ENCODE measurements around the gene PNN. TPM values are rescaled to one million over a fixed set of nuclear protein-coding genes. Genes with fewer than 3 reads are reported as not detected.
A peak's percentile ranks its signal among the peaks of the same experiment; 100 is the strongest.
"Not testable (repeated sequence)": the region's sequence is repeated elsewhere in the genome, so short reads cannot be mapped to it uniquely, and the experiment has no call there.

Gene PNN
- total RNA-seq, 2 experiments from 2014 or later: 87.8 to 98.3 TPM

DNA sequence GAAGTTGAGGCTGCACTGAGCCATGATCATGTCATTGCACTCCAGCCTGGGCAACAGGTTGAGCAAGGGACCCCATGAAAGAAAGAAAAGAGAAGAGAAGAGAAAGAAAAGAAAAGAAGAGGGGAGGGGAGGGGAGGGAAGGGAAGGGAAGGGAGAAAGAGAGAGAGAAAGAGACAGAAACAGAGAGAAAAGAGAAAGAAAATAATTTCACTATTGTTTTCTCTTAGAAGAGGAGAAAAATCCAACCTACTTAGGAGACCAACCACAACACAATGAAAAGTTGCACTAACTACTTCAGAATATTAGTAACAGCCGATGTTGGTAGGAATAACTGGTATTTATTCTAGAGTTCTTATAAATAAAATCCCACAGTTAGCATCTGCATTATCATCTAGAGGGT lies 14.6 kb upstream of the PNN start:
- ChIA-PET POLR2A (interaction anchor here (0.5 kb wide), 1 partner anchor 26 kb away, joined by 3 read pairs; no protein-coding TSS in a partner anchor), CTCF (interaction anchor here (0.6 to 1.8 kb wide), 2 partner anchors 24 to 29 kb away, joined by 3 read pairs; no protein-coding TSS in a partner anchor)
- no peak for ATAC-seq
- no peak for DNase-seq
- no peak overlapping the region for H3K4me3 Mint-ChIP-seq
- H3K27ac Mint-ChIP-seq: no peak overlapping the region
- intact Hi-C loops (cut with DNase I, micrococcal nuclease): no loop called here
- no peaks in the 10 kb centered on the region for H3K27me3 Mint-ChIP-seq
- H3K9me3 Mint-ChIP-seq (ENCODE audit: low read depth): no peaks in the 10 kb centered on the region
- peaks cover 23% of the 10 kb centered on the region for H3K4me1 Mint-ChIP-seq
- peaks cover 19% of the 10 kb centered on the region for H3K36me3 Mint-ChIP-seq (ENCODE audit: low read depth)

DNA sequence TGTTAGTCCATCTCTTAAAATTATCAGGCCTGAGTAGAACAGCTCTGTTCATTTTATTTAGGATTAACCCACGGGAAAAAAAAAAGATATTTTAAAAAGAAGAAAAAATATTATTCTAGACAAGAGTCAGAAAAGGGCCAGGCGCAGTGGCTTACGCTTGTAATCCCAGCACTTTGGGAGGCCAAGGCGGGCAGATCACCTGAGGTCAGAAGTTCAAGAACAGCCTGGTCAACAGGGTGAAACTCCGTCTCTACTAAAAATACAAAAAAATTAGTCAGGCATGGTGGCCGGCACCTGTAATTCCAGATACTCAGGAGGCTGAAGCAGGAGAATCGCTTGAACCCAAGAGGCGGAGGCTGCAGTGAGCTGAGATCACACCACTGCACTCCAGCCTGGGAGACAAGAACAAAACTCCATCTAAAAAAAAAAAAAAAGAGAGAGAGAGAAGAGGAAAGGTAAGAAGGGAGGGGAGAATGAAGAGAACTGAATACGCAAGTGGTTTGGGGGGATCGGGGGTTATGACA lies 7.2 kb upstream of the PNN start:
- intact Hi-C loops (cut with DNase I, micrococcal nuclease); DNase-seq; ATAC-seq; H3K36me3 Mint-ChIP-seq (ENCODE audit: low read depth); H3K9me3 Mint-ChIP-seq (ENCODE audit: low read depth); H3K27me3 Mint-ChIP-seq: not testable (repeated sequence)
- ChIA-PET CTCF (interaction anchor here (0.6 kb wide), 1 partner anchor 204 kb away, joined by 3 read pairs; no protein-coding TSS in a partner anchor), POLR2A (interaction anchor here (0.6 kb wide), 2 partner anchors 20 to 224 kb away, joined by 3 to 5 read pairs; no protein-coding TSS in a partner anchor)
- Mint-ChIP-seq H3K4me3 (peak overlapping the region; percentile 87), H3K4me1 (peaks cover 44% of the 10 kb centered on the region), H3K27ac (peak overlapping the region; percentile 71)

DNA sequence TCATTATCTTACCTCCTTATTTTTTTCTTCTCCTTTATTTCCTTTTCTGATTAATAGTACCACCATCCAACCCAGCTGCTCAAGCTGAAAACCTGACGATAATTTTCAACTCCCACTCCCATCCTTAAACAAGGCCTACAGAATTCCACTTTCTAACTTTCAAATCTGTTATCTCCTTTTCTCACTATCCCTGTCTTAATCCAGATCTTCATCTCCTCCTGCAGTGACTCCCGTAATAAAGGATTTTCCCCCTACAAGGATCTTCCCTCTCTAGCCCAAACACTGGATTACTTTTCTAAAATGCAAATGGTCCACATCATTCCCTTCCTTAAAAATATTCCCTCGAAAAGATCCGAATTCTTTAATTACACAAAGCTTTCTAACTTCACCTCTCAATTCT lies 6.5 kb upstream of the PNN start:
- Mint-ChIP-seq H3K27me3 (no peaks in the 10 kb centered on the region), H3K4me3 (peak overlapping the region; percentile 87), H3K36me3 (ENCODE audit: low read depth) (peaks cover 6% of the 10 kb centered on the region), H3K4me1 (peaks cover 45% of the 10 kb centered on the region), H3K27ac (peak overlapping the region; percentile 71), H3K9me3 (ENCODE audit: low read depth) (no peaks in the 10 kb centered on the region)
- POLR2A ChIA-PET: no interaction called here
- intact Hi-C loops (cut with DNase I, micrococcal nuclease): no loop called here
- DNase-seq (no peak), ATAC-seq (no peak)
- CTCF ChIA-PET: no interaction called here

DNA sequence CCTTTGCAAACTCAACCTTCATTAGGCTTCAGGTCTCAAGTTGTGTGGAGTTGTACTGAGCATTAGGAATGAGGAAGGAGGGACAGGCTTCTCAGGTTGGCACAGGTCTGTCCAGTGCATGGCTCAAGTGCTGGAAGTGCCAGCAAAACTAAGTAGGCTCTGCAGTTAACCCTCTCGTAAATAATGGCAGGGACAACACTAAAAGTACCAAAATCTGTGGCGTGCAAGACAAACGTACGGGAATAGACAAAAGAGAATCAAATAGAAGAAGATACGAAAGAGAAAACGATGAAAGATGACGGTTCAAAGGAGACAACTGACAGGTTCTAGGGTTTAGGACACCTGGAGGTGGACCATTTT lies 5.5 kb upstream of the PNN start:
- POLR2A ChIA-PET: interaction anchor here (1.2 to 1.7 kb wide), 6 partner anchors 12 to 263 kb away, joined by 6 to 18 read pairs (median 9); partner anchors contain the start of gene FBXO33
- H3K27ac Mint-ChIP-seq: peak overlapping the region; percentile 89
- DNase-seq (no peak), ATAC-seq (no peak)
- H3K27me3 Mint-ChIP-seq: no peaks in the 10 kb centered on the region
- intact Hi-C loops (cut with DNase I, micrococcal nuclease): no loop called here
- H3K36me3 Mint-ChIP-seq (ENCODE audit: low read depth): peaks cover 6% of the 10 kb centered on the region
- H3K4me1 Mint-ChIP-seq: peaks cover 48% of the 10 kb centered on the region
- CTCF ChIA-PET: interaction anchor here (1.0 to 1.4 kb wide), 5 partner anchors 35 to 263 kb away, joined by 3 to 4 read pairs (median 4); partner anchors contain the start of gene FBXO33
- H3K9me3 Mint-ChIP-seq (ENCODE audit: low read depth): no peaks in the 10 kb centered on the region
- H3K4me3 Mint-ChIP-seq: peak overlapping the region; percentile 87

DNA sequence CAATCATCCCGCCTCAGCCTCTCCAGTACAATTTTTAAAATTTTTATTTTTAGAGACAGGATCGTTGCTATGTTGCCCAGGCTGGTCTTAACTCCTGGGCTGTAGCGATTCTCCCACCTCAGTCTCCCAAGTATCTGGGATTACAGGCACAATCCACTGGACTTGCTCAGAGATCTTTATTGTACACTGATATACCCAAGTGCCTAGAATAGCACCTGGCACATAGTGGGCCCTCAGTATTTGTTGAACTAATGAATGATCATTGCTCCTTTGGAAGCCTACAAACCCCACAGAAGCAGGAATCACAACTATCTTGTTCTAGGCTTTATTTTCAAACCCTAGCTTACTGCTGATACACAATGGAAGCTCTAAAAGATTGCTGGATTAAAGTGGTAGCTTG lies 1.9 kb upstream of the PNN start:
- intact Hi-C loops (cut with DNase I, micrococcal nuclease): loop anchor here in 1 of 2 experiments (5.0 kb wide), 1 partner anchor 194 kb away; no protein-coding TSS in a partner anchor
- Mint-ChIP-seq H3K4me3 (peak overlapping the region; percentile 38), H3K4me1 (peaks cover 40% of the 10 kb centered on the region), H3K27me3 (no peaks in the 10 kb centered on the region), H3K9me3 (ENCODE audit: low read depth) (no peaks in the 10 kb centered on the region), H3K36me3 (ENCODE audit: low read depth) (peaks cover 33% of the 10 kb centered on the region), H3K27ac (peak overlapping the region; percentile 69)
- ATAC-seq: no peak
- ChIA-PET CTCF (interaction anchor here (1.2 kb wide), 1 partner anchor 253 kb away, joined by 3 read pairs; no protein-coding TSS in a partner anchor), POLR2A (no interaction called here)
- DNase-seq: no peak

DNA sequence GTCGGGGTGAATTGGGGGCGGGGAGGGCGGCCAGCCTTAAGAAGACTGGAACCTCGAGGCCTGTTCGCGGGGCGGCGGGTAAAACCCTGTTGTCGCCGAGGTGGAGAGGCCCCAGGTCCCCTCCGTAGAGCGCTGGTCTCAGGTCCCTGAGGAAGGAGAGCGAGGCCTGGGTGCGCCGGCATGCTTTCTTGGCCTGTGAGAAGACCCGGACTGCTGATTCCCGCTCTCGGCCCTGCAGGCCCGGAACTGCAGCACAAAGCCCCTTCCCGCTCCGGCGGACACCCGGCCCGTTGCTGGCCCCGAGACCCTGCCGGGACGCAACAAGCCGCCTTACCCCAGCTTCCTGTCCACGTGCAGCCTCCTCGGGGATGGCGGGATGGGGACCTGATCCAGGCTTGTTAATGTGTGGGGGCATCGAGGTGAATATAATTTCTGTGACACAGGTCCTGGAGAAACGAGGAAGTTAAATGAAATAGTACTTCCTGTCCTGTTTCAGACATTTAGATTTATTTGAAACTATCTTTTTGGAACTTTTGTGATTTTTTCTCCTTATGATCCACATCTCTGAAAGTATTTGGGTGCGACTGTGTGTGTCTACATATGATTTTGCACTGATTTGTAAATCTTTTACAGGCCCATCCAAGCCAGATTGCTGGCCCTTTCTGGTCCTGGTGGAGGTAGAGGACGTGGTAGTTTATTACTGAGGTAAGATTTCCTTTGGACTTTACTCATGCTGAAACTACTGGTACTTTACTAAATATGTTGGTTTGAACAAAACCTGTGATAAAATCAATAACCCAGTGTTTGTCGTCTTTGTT lies 600 bp downstream of the PNN start:
- Mint-ChIP-seq H3K27ac (peak overlapping the region; percentile 99), H3K4me1 (peaks cover 42% of the 10 kb centered on the region), H3K9me3 (ENCODE audit: low read depth) (no peaks in the 10 kb centered on the region), H3K4me3 (peak overlapping the region; percentile 96), H3K36me3 (ENCODE audit: low read depth) (peaks cover 46% of the 10 kb centered on the region), H3K27me3 (no peaks in the 10 kb centered on the region)
- intact Hi-C loops (cut with DNase I, micrococcal nuclease): loop anchor here (1.0 to 2.0 kb wide), 6 partner anchors 54 to 257 kb away; partner anchors contain the start of genes FBXO33 (in 2 of the 2), SEC23A (in 2 of the 2) and GEMIN2 (in 1 of the 2)
- peak; percentile 59 for DNase-seq
- ChIA-PET POLR2A (interaction anchor here (0.9 to 1.0 kb wide), 3 partner anchors 62 to 257 kb away, joined by 5 to 7 read pairs (median 6); partner anchors contain the start of gene GEMIN2), CTCF (no interaction called here)
- ATAC-seq: peak; percentile 1

DNA sequence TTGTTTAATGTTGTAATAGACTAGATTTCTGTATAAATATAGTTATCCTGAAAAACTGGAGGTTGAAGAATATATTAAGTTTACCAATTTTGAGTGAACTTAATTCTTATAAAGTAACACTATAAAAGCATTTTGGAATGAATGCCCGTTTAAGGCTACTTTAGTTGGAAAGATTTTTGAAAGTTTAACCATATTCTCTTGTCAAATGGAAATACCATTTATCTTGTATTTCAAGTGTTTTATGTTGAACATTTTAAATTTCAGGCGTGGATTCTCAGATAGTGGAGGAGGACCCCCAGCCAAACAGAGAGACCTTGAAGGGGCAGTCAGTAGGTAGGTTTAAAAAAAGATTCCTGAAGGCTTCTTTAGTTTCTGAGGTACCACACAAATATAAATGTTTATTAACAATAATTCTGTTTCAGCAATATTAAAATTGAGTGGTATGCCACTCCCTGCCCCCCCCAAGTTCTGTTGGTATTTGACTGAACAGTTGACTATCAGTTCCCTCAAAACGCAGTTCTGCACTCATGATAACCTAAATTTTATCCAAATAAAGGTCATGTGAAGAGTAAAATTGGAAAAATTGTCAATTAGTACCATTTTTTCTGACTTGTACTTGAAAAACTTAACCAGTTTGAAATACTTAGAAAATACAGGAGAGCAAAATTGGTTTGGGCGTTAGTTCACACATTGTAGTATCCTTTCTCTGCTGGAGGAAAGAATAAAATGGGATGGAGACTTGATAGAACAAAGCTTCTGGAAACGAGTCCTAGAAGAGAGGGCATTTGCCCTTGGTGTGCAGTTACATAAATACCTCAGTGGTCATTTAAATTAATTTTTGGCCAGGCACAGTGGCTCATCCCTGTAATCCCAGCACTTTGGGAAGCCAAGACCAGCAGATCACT lies 1.5 kb downstream of the PNN start:
- CTCF ChIA-PET: interaction anchor here (0.6 kb wide), 1 partner anchor 256 kb away, joined by 3 read pairs; the partner anchor contains the start of gene FBXO33
- H3K27me3 Mint-ChIP-seq: no peaks in the 10 kb centered on the region
- H3K4me3 Mint-ChIP-seq: peak overlapping the region; percentile 96
- no peaks in the 10 kb centered on the region for H3K9me3 Mint-ChIP-seq (ENCODE audit: low read depth)
- no peak for ATAC-seq
- DNase-seq: no peak
- peaks cover 37% of the 10 kb centered on the region for H3K4me1 Mint-ChIP-seq
- intact Hi-C loops (cut with DNase I, micrococcal nuclease): no loop called here
- peak overlapping the region; percentile 99 for H3K27ac Mint-ChIP-seq
- POLR2A ChIA-PET: no interaction called here
- H3K36me3 Mint-ChIP-seq (ENCODE audit: low read depth): peaks cover 46% of the 10 kb centered on the region

DNA sequence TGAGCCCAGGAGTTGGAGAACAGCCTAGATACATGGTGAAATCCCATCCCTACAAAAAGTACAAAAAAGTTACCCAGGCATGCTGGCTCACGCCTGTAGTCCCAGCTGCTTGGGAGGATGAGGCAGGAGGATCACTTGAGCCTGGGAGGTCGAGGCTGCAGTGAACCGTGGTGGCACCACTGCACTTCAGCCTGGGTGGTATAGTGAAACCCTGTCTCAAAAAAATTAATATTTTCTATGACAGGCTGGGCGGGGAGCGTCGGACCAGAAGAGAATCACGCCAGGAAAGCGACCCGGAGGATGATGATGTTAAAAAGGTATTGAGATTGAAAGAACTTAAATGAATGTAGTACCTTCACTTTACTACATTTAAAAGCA lies 2.1 kb downstream of the PNN start:
- ChIA-PET CTCF (no interaction called here), POLR2A (interaction anchor here (1.1 kb wide), 1 partner anchor 50 kb away, joined by 4 read pairs; no protein-coding TSS in a partner anchor)
- peaks cover 46% of the 10 kb centered on the region for H3K36me3 Mint-ChIP-seq (ENCODE audit: low read depth)
- peak overlapping the region; percentile 96 for H3K4me3 Mint-ChIP-seq
- no peaks in the 10 kb centered on the region for H3K9me3 Mint-ChIP-seq (ENCODE audit: low read depth)
- no peaks in the 10 kb centered on the region for H3K27me3 Mint-ChIP-seq
- DNase-seq (no peak), ATAC-seq (no peak)
- H3K27ac Mint-ChIP-seq: peak overlapping the region; percentile 80
- H3K4me1 Mint-ChIP-seq: peaks cover 35% of the 10 kb centered on the region
- intact Hi-C loops (cut with DNase I, micrococcal nuclease): no loop called here

DNA sequence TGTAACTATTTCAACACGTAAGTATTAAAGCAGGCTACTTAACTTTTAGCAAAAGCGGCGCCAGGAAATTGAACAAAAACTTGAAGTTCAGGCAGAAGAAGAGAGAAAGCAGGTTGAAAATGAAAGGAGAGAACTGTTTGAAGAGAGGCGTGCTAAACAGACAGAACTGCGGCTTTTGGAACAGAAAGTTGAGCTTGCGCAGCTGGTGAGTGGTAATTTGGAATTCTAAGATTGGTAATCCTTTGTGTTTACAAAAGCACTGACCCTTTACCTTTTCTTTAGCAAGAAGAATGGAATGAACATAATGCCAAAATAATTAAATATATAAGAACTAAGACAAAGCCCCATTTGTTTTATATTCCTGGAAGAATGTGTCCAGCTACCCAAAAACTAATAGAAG lies 4.0 kb downstream of the PNN start:
- DNase-seq (no peak), ATAC-seq (no peak)
- intact Hi-C loops (cut with DNase I, micrococcal nuclease): no loop called here
- peaks cover 50% of the 10 kb centered on the region for H3K36me3 Mint-ChIP-seq (ENCODE audit: low read depth)
- peak overlapping the region; percentile 65 for H3K27ac Mint-ChIP-seq
- no peaks in the 10 kb centered on the region for H3K9me3 Mint-ChIP-seq (ENCODE audit: low read depth)
- H3K4me1 Mint-ChIP-seq: peaks cover 31% of the 10 kb centered on the region
- no peak overlapping the region for H3K4me3 Mint-ChIP-seq
- ChIA-PET CTCF (interaction anchor here (1.3 kb wide), 1 partner anchor 9 kb away, joined by 3 read pairs; the partner anchor contains the start of gene TRAPPC6B), POLR2A (interaction anchor here (0.6 to 1.3 kb wide), 4 partner anchors 9 to 70 kb away, joined by 3 to 7 read pairs (median 4); partner anchors contain the start of gene TRAPPC6B)
- no peaks in the 10 kb centered on the region for H3K27me3 Mint-ChIP-seq

DNA sequence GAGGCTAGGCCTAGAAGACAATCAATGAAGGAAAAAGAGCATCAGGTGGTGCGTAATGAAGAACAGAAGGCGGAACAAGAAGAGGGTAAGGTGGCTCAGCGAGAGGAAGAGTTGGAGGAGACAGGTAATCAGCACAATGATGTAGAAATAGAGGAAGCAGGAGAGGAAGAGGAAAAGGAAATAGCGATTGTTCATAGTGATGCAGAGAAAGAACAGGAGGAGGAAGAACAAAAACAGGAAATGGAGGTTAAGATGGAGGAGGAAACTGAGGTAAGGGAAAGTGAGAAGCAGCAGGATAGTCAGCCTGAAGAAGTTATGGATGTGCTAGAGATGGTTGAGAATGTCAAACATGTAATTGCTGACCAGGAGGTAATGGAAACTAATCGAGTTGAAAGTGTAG lies 5.5 kb downstream of the PNN start:
- ATAC-seq: no peak
- Mint-ChIP-seq H3K4me3 (no peak overlapping the region), H3K27me3 (no peaks in the 10 kb centered on the region), H3K36me3 (ENCODE audit: low read depth) (peaks cover 57% of the 10 kb centered on the region), H3K4me1 (peaks cover 28% of the 10 kb centered on the region), H3K27ac (no peak overlapping the region), H3K9me3 (ENCODE audit: low read depth) (no peaks in the 10 kb centered on the region)
- intact Hi-C loops (cut with DNase I, micrococcal nuclease): no loop called here
- POLR2A ChIA-PET: interaction anchor here (0.6 to 2.3 kb wide), 3 partner anchors 10 to 252 kb away, joined by 3 to 12 read pairs (median 3); partner anchors contain the start of genes FBXO33 and TRAPPC6B
- no peak for DNase-seq
- CTCF ChIA-PET: interaction anchor here (0.5 to 1.0 kb wide), 2 partner anchors 9 to 45 kb away, joined by 3 read pairs; no protein-coding TSS in a partner anchor
